ENCODE results near the gene MGMT.

GRCh38 chr10:129615381-129615780, 148.3 kb downstream of the MGMT start:
- TF ChIP-seq YY1 (IDR thresholded peaks at IDR 0.05; ENCODE audit: insufficient read depth, insufficient read length) (no peak), SUZ12 (IDR thresholded peaks at IDR 0.05; ENCODE audit: extremely low read depth, insufficient read depth, insufficient read length) (no peak)
